HCT116 (cell line): Measurements from ENCODE around the gene AGL. TPM values are rescaled to one million over a fixed set of nuclear protein-coding genes. Genes with fewer than 3 reads are reported as not detected.

Experiments used
- ATAC-seq: fragments of 200-7000 bp; cut with Tn5 transposase; 2 replicates; pipeline ENCODE4 v1.9.1; 2020; ENCODE audit warnings: mild to moderate bottlenecking, moderate library complexity
- BruUV-seq: library from RNA; stranded (reverse); fragments of 400-500 nt; replicated peaks from 2 replicates; lab custom pipeline; 2021; lab: Mats Ljungman, UMichigan
- CTCF ChIA-PET: fragments of 300-600 bp; sonication (Branson Sonifier 250); formaldehyde crosslinking; loops from one replicate; lab custom pipeline; 2021; ENCODE audit warnings: antibody characterized with exemption; lab: Charles Lee
- POLR2A ChIA-PET: fragments of 300-600, 350-600 bp; sonication (Branson Sonifier 250); formaldehyde crosslinking; loops from one replicate; lab custom pipeline; 2021; ENCODE audit warnings: antibody characterized with exemption; lab: Charles Lee
- RAD21 ChIA-PET, 2 experiments: fragments of 300-600 bp; sonication (Branson Sonifier 250); formaldehyde crosslinking; loops; one replicate each; lab custom pipeline; 2023; ENCODE audit warnings: low total read pairs in 2 of 2; ENCODE audit not compliant: uncharacterized antibody in 2 of 2, unreplicated experiment in 2 of 2, low non-redundant PET in 1 of 2; lab: Charles Lee
- DNase-seq: peaks from one replicate; pipeline ENCODE4 v3.0.0-alpha.2; 2010; ENCODE audit warnings: low read depth, low spot score
- H2AFZ ChIP-seq: fragments of 200-600 bp; shearing (Covaris generic), sonication (generic); 2 replicates; pipeline ENCODE4 v1.6.1; 2017; ENCODE audit warnings: low read depth, mixed run types, mixed read lengths, antibody characterized with exemption, low read length; ENCODE audit not compliant: poor library complexity, severe bottlenecking
- H3K27ac ChIP-seq: 2 replicates; pipeline ENCODE4 v1.5.1; 2012; ENCODE audit warnings: low read depth, low read length
- H3K27me3 ChIP-seq: fragments of 200-600 bp; sonication (generic); 2 replicates; pipeline ENCODE4 v1.6.1; 2016; ENCODE audit warnings: mixed run types, low read length, mixed read lengths; ENCODE audit not compliant: insufficient read depth
- H3K36me3 ChIP-seq, 2 experiments: fragments of 200-500 bp in 1 of 2; fragments of 200-600 bp in 1 of 2; sonication (Bioruptor generic) in 1 of 2; sonication (generic) in 1 of 2; 2 replicates each; pipeline versions ENCODE4 v1.5.1 to v1.6.1; 2014 to 2016; ENCODE audit warnings: low read length in 2 of 2, inconsistent platforms in 1 of 2, mixed read lengths in 1 of 2, mixed run types in 1 of 2; ENCODE audit not compliant: insufficient read depth in 2 of 2, control insufficient read depth in 1 of 2
- H3K4me1 ChIP-seq, 2 experiments: fragments of 200-600 bp in 1 of 2; sonication (generic) in 1 of 2; 2 replicates each; pipeline versions ENCODE4 v1.5.1 to v1.6.1; 2012 to 2017; ENCODE audit warnings: low read length in 2 of 2, inconsistent platforms in 1 of 2, mild to moderate bottlenecking in 1 of 2, mixed read lengths in 1 of 2, mixed run types in 1 of 2, moderate library complexity in 1 of 2; ENCODE audit not compliant: insufficient read depth in 2 of 2, control insufficient read depth in 1 of 2
- H3K4me2 ChIP-seq: fragments of 200-600 bp; sonication (generic); 2 replicates; pipeline ENCODE4 v1.6.1; 2017; ENCODE audit warnings: mixed run types, low read length, mixed read lengths
- H3K4me3 ChIP-seq, 2 experiments: fragments of 200-600 bp in 1 of 2; sonication (generic) in 1 of 2; replicated peaks in 1 of 2; 2 replicates each; pipeline ENCODE4 v1.5.1; 2011 to 2016; ENCODE audit warnings: low read length in 2 of 2, control low read depth in 1 of 2, low read depth in 1 of 2, mild to moderate bottlenecking in 1 of 2, mixed read lengths in 1 of 2, mixed run types in 1 of 2
- H3K79me2 ChIP-seq: fragments of 200-600 bp; sonication (generic); 2 replicates; pipeline ENCODE4 v1.6.1; 2017; ENCODE audit warnings: mild to moderate bottlenecking, mixed run types, low read length, moderate library complexity, mixed read lengths; ENCODE audit not compliant: insufficient read depth
- H3K9ac ChIP-seq: fragments of 200-600 bp; sonication (generic); 2 replicates; pipeline ENCODE4 v1.6.1; 2016; ENCODE audit warnings: low read length, mixed read lengths
- H3K9me2 ChIP-seq: fragments of 200-600 bp; sonication (generic), shearing (Covaris generic); 2 replicates; pipeline ENCODE4 v1.6.1; 2017; ENCODE audit warnings: mixed run types, mild to moderate bottlenecking, moderate library complexity; ENCODE audit not compliant: insufficient read depth
- H3K9me3 ChIP-seq, 2 experiments: fragments of 200-500 bp in 1 of 2; fragments of 200-600 bp in 1 of 2; sonication (Bioruptor generic) in 1 of 2; sonication (generic) in 1 of 2; 2 replicates each; pipeline ENCODE4 v1.6.1; 2014 to 2017; ENCODE audit warnings: low read length in 2 of 2, mixed read lengths in 2 of 2, inconsistent platforms in 1 of 2, low read depth in 1 of 2, mild to moderate bottlenecking in 1 of 2, mixed run types in 1 of 2, moderate library complexity in 1 of 2; ENCODE audit not compliant: control insufficient read depth in 1 of 2, insufficient read depth in 1 of 2
- H4K20me1 ChIP-seq: fragments of 200-600 bp; sonication (generic), shearing (Covaris generic); 2 replicates; pipeline ENCODE4 v1.6.1; 2017; ENCODE audit warnings: mixed run types, mild to moderate bottlenecking, moderate library complexity; ENCODE audit not compliant: insufficient read depth
- CEBPB ChIP-seq: IDR thresholded peaks from 2 replicates; pipeline ENCODE4 v1.6.1; 2012; ENCODE audit warnings: low read depth
- EGR1 ChIP-seq: IDR thresholded peaks from 2 replicates; pipeline ENCODE4 v1.6.1; 2012; ENCODE audit warnings: low read depth
- ELF1 ChIP-seq: IDR thresholded peaks from 2 replicates; pipeline ENCODE4 v1.6.1; 2012; ENCODE audit warnings: low read depth, borderline replicate concordance
- EZH2 ChIP-seq: fragments of 200-600 bp; sonication (generic); IDR thresholded peaks from 2 replicates; pipeline ENCODE4 v1.6.1; 2017; ENCODE audit warnings: antibody characterized with exemption, mixed run types
- FOSL1 ChIP-seq: IDR thresholded peaks from 2 replicates; pipeline ENCODE4 v1.6.1; 2012; ENCODE audit warnings: low read depth
- JUND ChIP-seq: IDR thresholded peaks from 2 replicates; pipeline ENCODE4 v1.6.1; 2012
- POLR2A ChIP-seq: IDR thresholded peaks from 2 replicates; pipeline ENCODE4 v1.7.0; 2011; ENCODE audit warnings: borderline replicate concordance; ENCODE audit not compliant: insufficient read depth, insufficient read length; ENCODE audit errors: extremely low read depth
- POLR2AphosphoS5 ChIP-seq: IDR thresholded peaks from 2 replicates; pipeline ENCODE4 v1.6.1; 2011; ENCODE audit warnings: mild to moderate bottlenecking, low read depth, low read length, moderate library complexity
- RAD21 ChIP-seq: IDR thresholded peaks from 2 replicates; pipeline ENCODE4 v1.6.1; 2012; ENCODE audit warnings: low read depth, mild to moderate bottlenecking
- TCF7L2 ChIP-seq: IDR thresholded peaks from 2 replicates; pipeline ENCODE4 v1.7.0; 2011; ENCODE audit warnings: borderline replicate concordance, inconsistent platforms; ENCODE audit not compliant: insufficient read depth, insufficient read length; ENCODE audit errors: extremely low read depth
- YY1 ChIP-seq: IDR thresholded peaks from 2 replicates; pipeline ENCODE4 v1.6.1; 2011; ENCODE audit warnings: low read length, low read depth, moderate library complexity, mild to moderate bottlenecking; ENCODE audit not compliant: insufficient replicate concordance; ENCODE audit errors: extremely low read depth
- ZNF274 ChIP-seq: fragments of 200-500 bp; sonication (Bioruptor generic); IDR thresholded peaks from 2 replicates; pipeline ENCODE4 v1.6.1; 2014; ENCODE audit warnings: mild to moderate bottlenecking, low read depth, low read length, inconsistent platforms
- intact Hi-C: fragments of 100-400 bp; cut with micrococcal nuclease; formaldehyde crosslinking; loops from 2 replicates; pipeline ENCODE4 v1.10.0; 2022
- total RNA-seq: library from RNA; stranded (reverse); gene quantifications from one replicate; pipeline ENCODE4 v1.2.1, GENCODE V29; 2021; ENCODE audit not compliant: unreplicated experiment
- TF ChIP-seq, protein P1 (sequence below), 3 experiments: fragments of 200-600 bp in 1 of 3; sonication (generic) in 1 of 3; IDR thresholded peaks in 2 of 3; conservative IDR thresholded peaks in 1 of 3; 2 replicates each; pipeline ENCODE4 v1.5.1; 2012 to 2017; ENCODE audit warnings: low read depth in 2 of 3, low read length in 2 of 3, antibody characterized with exemption in 1 of 3, borderline replicate concordance in 1 of 3, control low read depth in 1 of 3, mild to moderate bottlenecking in 1 of 3, mixed read lengths in 1 of 3, mixed run types in 1 of 3, moderate library complexity in 1 of 3; ENCODE audit not compliant: insufficient read depth in 1 of 3
- TF ChIP-seq, protein P2 (sequence below): IDR thresholded peaks from 2 replicates; pipeline ENCODE4 v1.6.1; 2012
- TF ChIP-seq, protein P3 (sequence below): IDR thresholded peaks from 2 replicates; pipeline ENCODE4 v1.6.1; 2011; ENCODE audit warnings: mild to moderate bottlenecking, low read length, moderate library complexity; ENCODE audit not compliant: insufficient replicate concordance; ENCODE audit errors: extremely low read depth

The AGL gene
- total RNA-seq, 1 experiment from 2014 or later: 19.4 TPM

DNA sequence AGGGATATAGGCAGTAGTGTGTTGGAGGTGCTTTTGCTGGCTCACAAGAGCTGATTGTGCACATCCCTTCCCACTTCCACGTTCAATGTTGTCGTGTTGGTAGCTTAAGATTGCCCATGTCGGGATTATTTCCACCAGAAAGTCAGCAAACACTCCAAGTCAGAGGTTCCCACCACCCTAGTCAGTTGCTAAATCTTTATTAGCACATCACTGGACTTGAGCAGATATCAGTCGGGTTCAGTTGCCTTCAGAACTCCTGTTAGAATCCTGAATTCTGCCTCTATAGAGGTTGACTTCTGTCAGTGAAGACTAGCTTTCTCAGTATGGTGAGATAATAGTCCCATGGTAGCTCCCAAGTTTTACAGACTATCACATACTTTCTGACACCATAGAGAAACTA is 10.5 kb downstream of the AGL start (continued):
- TF ChIP-seq, protein P1, sequence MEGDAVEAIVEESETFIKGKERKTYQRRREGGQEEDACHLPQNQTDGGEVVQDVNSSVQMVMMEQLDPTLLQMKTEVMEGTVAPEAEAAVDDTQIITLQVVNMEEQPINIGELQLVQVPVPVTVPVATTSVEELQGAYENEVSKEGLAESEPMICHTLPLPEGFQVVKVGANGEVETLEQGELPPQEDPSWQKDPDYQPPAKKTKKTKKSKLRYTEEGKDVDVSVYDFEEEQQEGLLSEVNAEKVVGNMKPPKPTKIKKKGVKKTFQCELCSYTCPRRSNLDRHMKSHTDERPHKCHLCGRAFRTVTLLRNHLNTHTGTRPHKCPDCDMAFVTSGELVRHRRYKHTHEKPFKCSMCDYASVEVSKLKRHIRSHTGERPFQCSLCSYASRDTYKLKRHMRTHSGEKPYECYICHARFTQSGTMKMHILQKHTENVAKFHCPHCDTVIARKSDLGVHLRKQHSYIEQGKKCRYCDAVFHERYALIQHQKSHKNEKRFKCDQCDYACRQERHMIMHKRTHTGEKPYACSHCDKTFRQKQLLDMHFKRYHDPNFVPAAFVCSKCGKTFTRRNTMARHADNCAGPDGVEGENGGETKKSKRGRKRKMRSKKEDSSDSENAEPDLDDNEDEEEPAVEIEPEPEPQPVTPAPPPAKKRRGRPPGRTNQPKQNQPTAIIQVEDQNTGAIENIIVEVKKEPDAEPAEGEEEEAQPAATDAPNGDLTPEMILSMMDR (IDR thresholded peaks at IDR 0.05 in 2 of 3, conservative IDR thresholded peaks at IDR 0.05 in 1 of 3; ENCODE audit: borderline replicate concordance in 1 of 3, insufficient read depth in 1 of 3, low read depth in 2 of 3, low read length in 2 of 3): no peak
- TF ChIP-seq RAD21: no peak

DNA sequence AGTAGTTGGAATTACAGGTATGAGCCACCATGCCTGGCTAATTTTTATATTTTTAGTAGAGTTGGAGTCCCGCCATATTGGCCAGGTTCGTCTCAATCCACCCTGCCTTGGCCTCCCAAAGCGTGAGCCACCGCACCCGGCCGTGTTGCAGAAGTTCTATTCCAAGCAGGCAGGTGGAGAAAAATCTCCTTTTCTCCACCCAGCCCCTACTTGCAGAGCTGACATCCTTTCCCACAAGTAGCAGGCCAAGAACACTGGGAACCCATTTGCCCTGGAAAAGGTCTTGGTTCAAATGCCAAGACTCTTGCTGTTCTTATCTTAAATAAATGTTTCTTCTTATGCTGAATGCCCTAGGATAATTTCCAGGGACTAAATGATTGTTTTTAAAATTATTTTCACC is 17.5 kb downstream of the AGL start:
- POLR2A ChIA-PET: no interaction called here

More for the DNA sequence above, 17.5 kb downstream of the AGL start:
- H3K4me1 ChIP-seq: no peaks in the 10 kb centered on the region
- ChIA-PET CTCF (no interaction called here), RAD21 (no interaction called here)
- no peak overlapping the region for H3K4me3 ChIP-seq
- ATAC-seq (no peak), DNase-seq (no peak)
- H3K27ac ChIP-seq: no peak overlapping the region
- no TSS peak for BruUV-seq
- TF ChIP-seq CEBPB: no peak
- no peak for TF ChIP-seq TCF7L2
- TF ChIP-seq YY1: no peak
- TF ChIP-seq ELF1: no peak
- TF ChIP-seq RAD21: no peak
- TF ChIP-seq, protein P2, sequence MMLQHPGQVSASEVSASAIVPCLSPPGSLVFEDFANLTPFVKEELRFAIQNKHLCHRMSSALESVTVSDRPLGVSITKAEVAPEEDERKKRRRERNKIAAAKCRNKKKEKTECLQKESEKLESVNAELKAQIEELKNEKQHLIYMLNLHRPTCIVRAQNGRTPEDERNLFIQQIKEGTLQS: no peak
- no peak for TF ChIP-seq JUND
- no peak for TF ChIP-seq POLR2A
- no peak for TF ChIP-seq ZNF274
- TF ChIP-seq, protein P3, sequence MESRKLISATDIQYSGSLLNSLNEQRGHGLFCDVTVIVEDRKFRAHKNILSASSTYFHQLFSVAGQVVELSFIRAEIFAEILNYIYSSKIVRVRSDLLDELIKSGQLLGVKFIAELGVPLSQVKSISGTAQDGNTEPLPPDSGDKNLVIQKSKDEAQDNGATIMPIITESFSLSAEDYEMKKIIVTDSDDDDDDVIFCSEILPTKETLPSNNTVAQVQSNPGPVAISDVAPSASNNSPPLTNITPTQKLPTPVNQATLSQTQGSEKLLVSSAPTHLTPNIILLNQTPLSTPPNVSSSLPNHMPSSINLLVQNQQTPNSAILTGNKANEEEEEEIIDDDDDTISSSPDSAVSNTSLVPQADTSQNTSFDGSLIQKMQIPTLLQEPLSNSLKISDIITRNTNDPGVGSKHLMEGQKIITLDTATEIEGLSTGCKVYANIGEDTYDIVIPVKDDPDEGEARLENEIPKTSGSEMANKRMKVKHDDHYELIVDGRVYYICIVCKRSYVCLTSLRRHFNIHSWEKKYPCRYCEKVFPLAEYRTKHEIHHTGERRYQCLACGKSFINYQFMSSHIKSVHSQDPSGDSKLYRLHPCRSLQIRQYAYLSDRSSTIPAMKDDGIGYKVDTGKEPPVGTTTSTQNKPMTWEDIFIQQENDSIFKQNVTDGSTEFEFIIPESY: no peak
- no peak for TF ChIP-seq EZH2
- no peak for TF ChIP-seq EGR1
- TF ChIP-seq, protein P1 (IDR thresholded peaks at IDR 0.05 in 2 of 3, conservative IDR thresholded peaks at IDR 0.05 in 1 of 3; ENCODE audit: borderline replicate concordance in 1 of 3, insufficient read depth in 1 of 3, low read depth in 2 of 3, low read length in 2 of 3): no peak
- TF ChIP-seq POLR2AphosphoS5: no peak
- TF ChIP-seq FOSL1: no peak
- H3K9me3 ChIP-seq: no peaks in the 10 kb centered on the region
- H4K20me1 ChIP-seq: no peaks in the 10 kb centered on the region
- H3K4me2 ChIP-seq: no peak overlapping the region
- H3K79me2 ChIP-seq: no peaks in the 10 kb centered on the region
- H3K9me2 ChIP-seq: no peaks in the 10 kb centered on the region
- no peak overlapping the region for H3K9ac ChIP-seq
- H2AFZ ChIP-seq: no peak overlapping the region
- intact Hi-C loops: no loop called here
- H3K27me3 ChIP-seq: no peaks in the 10 kb centered on the region
- H3K36me3 ChIP-seq: peaks cover 0 to 6% of the 10 kb centered on the region in 2 experiments; a peak in 1 of 4 replicates
